ENCODE measurements around the gene C11orf65.

GRCh38 chr11:108491936-108492335, 24.6 kb upstream of the C11orf65 start:
- TF ChIP-seq POLR2A (IDR thresholded peaks at IDR 0.05) (no peak), EP300 (IDR thresholded peaks at IDR 0.05) (no peak)

Measured in ovary (tissue), 1 donor.